SK-N-MC (cell line): ENCODE measurements around the gene MRM1.

Experiments used
- DNase-seq: peaks from one replicate; pipeline ENCODE4 v3.0.0-alpha.2; 2011; ENCODE audit warnings: low read depth, low spot score
- H3K27ac ChIP-seq: fragments of 200-600 bp; sonication (generic); 2 replicates; pipeline ENCODE4 v1.5.1; 2016; ENCODE audit warnings: mixed run types
- H3K36me3 ChIP-seq: fragments of 200-600 bp; sonication (generic); 2 replicates; pipeline ENCODE4 v1.6.1; 2017; ENCODE audit warnings: antibody characterized with exemption, low read length, mixed read lengths; ENCODE audit not compliant: insufficient read depth
- H3K4me3 ChIP-seq: fragments of 200-600 bp; sonication (generic); 2 replicates; pipeline ENCODE4 v1.5.1; 2016
- H3K9ac ChIP-seq: fragments of 200-600 bp; sonication (generic); 2 replicates; pipeline ENCODE4 v1.8.0; 2017; ENCODE audit warnings: mixed run types, mixed read lengths; ENCODE audit not compliant: insufficient read length
- H3K9me3 ChIP-seq: fragments of 200-600 bp; sonication (generic); 2 replicates; pipeline ENCODE4 v1.6.1; 2017; ENCODE audit warnings: low read depth, mild to moderate bottlenecking, antibody characterized with exemption, low read length, moderate library complexity, mixed read lengths
- EZH2 ChIP-seq: fragments of 200-600 bp; sonication (generic); IDR thresholded peaks from one replicate; pipeline ENCODE4 v1.6.1; 2017; ENCODE audit warnings: antibody characterized with exemption
- FOXP2 ChIP-seq: optimal IDR thresholded peaks from 2 replicates; pipeline ENCODE3; 2011; ENCODE audit warnings: mild to moderate bottlenecking, moderate library complexity; ENCODE audit not compliant: insufficient read depth; ENCODE audit errors: extremely low read length, control extremely low read depth
- POLR2AphosphoS5 ChIP-seq: IDR thresholded peaks from 2 replicates; pipeline ENCODE4 v1.6.1; 2012; ENCODE audit warnings: mild to moderate bottlenecking, low read depth, low read length, borderline replicate concordance

MRM1 gene

DNA sequence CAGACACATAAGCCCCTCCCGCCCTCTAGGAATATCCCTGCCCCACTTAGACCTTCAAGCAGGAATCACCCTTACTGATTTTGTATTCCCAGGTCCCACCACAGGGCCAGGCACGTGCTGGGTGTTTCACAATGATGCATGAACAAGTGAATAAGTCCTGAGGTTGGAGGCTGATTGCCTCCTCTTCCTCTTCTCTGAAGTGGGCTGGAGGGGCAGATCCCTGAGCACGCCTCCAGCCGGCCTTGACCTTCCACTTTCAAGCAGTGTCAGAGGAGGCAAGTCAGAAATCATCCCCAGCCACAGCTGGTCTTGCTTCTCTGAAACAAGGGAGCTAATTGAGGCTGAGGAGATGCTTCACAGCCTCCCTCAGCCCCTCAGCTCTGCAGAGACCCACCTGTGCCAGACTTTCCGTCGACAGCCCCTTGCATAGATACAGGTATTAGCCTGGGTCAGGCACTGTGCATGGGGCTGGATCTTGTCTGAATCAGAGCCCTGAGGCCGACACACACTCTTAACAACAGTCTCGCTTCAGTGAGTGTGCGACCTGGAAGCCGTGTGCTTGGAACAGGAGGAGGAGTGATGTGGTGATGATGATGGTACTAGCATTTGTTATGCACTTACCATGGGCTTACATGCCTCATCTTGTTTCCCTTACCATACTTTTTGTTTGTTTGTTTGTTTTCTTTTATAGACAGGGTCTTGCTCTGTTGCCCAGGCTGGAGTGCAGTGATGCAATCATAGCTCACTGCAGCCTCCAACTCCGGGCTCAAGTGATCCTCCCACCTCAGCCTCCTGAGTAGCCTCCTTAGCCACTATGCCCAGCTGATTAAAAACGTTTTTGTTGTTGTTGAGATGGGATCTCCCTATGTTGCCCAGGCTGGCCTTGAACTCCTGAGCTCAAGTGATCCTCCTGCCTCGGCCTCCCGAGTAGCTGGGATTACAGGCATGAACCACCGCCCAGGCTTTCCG lies 15.0 kb downstream of the MRM1 start:
- DNase-seq = no peak
- Histone ChIP-seq H3K9me3 (no peaks in the 10 kb centered on the region), H3K4me3 (no peak overlapping the region), H3K27ac (no peak overlapping the region), H3K36me3 (no peaks in the 10 kb centered on the region), H3K9ac (no peak overlapping the region)
- TF ChIP-seq POLR2AphosphoS5 = no peak
- no peak for TF ChIP-seq EZH2
- TF ChIP-seq FOXP2 = no peak

DNA sequence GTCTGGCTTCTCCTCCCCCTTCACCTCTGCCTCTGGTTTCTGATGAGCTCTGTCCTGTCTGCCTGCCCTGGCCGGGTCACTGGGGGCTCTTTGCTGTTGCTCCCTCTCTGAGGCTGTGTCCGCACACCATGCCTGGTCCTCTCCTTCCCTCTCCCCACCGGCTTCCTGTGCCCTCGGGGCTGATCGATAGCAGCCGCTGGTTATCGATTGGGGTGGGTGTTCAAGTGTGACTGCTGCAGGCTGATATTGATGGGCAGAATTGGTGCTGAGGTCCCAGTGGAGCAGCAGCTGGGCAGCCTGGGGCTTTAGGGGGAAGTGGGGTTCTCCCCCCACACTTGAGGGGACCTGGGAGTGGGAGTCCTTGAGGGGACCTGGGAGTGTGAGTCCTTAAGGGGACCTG lies 16.4 kb downstream of the MRM1 start:
- H3K36me3 ChIP-seq = no peaks in the 10 kb centered on the region
- H3K4me3 ChIP-seq = no peak overlapping the region
- H3K9me3 ChIP-seq = no peaks in the 10 kb centered on the region
- H3K9ac ChIP-seq = no peak overlapping the region
- H3K27ac ChIP-seq = no peak overlapping the region
- no peak for DNase-seq
- TF ChIP-seq FOXP2 (no peak), POLR2AphosphoS5 (no peak), EZH2 (no peak)

DNA sequence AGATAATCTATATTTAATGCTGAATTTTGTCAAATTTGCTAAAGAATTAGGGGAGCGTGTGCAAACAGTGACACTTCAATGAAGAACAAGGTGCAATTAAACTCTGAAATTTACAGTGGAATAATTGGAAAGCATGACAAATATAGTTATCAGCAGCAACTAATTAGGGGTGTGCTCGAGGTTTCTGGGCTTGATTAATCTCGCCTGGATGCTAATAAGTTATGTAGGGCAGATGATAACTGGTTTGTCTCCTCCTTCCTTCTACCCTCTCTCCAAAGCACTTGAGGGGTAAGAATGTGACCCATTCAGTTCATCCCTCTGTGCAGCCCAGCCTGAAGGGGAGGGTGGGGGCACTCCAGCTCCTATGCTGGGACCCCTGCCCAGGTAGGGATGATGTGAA lies 21.9 kb downstream of the MRM1 start:
- H3K9ac ChIP-seq = no peak overlapping the region
- H3K36me3 ChIP-seq = no peaks in the 10 kb centered on the region
- H3K27ac ChIP-seq = no peak overlapping the region
- TF ChIP-seq EZH2 (no peak), FOXP2 (no peak), POLR2AphosphoS5 (no peak)
- H3K4me3 ChIP-seq = no peak overlapping the region
- no peak for DNase-seq
- no peaks in the 10 kb centered on the region for H3K9me3 ChIP-seq

DNA sequence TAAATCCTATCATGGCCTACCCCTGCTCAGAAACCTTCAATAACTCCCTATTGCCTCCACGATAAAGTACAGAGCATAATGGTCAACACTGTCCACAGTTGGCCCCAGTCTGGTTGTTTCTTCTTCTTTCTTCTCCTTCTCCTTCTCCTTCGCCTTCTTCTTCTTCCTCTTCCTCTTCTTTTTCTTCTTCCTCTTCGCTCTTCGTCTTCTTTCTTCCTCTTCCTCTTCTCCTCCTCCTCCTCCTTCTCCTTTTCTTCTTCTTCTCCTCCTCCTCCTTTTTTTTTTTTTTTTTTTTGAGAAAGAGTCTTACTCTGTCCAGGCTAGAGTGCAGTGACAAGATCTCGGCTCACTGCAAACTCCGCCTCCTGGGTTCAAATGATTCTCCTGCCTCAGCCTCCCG lies 23.8 kb downstream of the MRM1 start:
- no peak overlapping the region for H3K27ac ChIP-seq
- H3K9ac ChIP-seq = no peak overlapping the region
- H3K36me3 ChIP-seq = no peaks in the 10 kb centered on the region
- no peaks in the 10 kb centered on the region for H3K9me3 ChIP-seq
- no peak overlapping the region for H3K4me3 ChIP-seq
- DNase-seq = no peak
- no peak for TF ChIP-seq FOXP2
- TF ChIP-seq POLR2AphosphoS5 = no peak
- TF ChIP-seq EZH2 = no peak

DNA sequence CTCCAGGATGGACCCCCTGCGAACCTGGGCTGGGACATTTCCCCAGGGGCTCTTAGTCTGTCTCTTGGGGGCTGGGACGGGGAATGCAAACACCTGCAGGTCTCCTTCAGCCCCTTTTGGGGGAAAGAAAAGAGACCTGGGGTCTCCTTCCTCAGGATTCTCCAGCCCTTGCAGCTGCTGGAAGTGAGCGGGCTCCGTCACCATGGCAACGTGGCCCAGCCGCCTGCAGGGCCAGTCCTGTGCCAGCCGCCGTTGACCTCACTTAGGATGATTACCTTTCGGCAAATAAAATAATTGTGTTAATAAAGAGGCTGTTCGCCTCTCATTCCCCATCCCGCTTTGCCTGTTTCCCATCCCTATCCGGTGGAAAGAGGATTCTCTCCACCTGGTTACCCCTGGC lies 25.7 kb downstream of the MRM1 start:
- Histone ChIP-seq H3K27ac (no peak overlapping the region), H3K4me3 (no peak overlapping the region), H3K9me3 (no peaks in the 10 kb centered on the region), H3K36me3 (no peaks in the 10 kb centered on the region), H3K9ac (no peak overlapping the region)
- no peak for DNase-seq
- TF ChIP-seq FOXP2 = no peak
- TF ChIP-seq POLR2AphosphoS5 = no peak

DNA sequence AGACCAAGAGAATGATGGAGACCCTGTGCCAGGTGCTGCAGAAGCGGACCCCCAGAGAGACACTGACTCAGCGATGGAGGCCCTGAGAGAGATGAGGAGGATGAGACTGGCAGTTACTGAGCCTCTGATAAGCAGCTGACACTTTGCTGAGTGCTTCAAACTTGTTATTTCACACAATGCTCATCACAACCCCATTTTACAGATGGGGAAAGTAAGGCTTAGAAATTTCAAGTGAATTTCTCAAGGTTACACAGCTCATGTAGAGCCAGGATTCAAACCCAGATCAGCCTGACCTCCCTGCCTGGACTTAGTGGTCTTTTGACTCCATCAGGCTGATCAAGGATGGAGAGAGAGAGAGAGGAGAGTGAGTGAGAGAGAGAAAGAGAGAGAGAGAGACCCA lies 27.2 kb downstream of the MRM1 start:
- TF ChIP-seq POLR2AphosphoS5 (no peak), EZH2 (no peak), FOXP2 (no peak)
- H3K9me3 ChIP-seq = no peaks in the 10 kb centered on the region
- no peak for DNase-seq
- H3K4me3 ChIP-seq = no peak overlapping the region
- no peak overlapping the region for H3K27ac ChIP-seq
- no peaks in the 10 kb centered on the region for H3K36me3 ChIP-seq
- H3K9ac ChIP-seq = no peak overlapping the region

DNA sequence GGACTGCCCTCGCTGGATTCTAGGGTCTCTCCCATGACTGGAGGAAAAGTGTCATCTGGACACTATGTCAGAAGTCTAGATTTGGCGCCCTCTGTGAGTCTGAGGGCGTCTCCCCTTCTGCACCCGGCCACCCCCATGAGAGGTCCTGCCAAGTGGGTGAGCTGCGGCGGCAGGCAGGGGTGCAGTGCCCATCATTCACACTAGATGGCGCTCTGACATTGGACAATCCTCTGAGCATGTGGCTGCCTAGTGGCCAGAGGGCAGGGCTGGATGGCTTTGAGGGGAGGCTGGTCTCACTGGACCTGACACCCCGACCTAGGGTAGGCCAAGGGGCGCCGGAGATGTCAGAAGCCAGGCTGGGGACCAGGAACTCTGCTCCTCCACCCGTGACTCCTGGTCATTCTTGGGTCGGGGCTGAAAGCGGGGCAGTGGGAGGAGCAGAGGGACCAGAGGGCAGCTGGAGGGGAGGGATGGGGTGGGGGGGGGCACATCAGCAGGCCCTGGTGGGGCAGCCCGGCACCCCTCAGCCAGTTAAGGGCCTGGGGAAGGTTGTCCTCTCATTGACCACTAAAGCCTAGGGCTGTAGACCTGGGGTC lies 28.0 kb downstream of the MRM1 start:
- H3K27ac ChIP-seq = no peak overlapping the region
- H3K9me3 ChIP-seq = no peaks in the 10 kb centered on the region
- DNase-seq = no peak
- no peaks in the 10 kb centered on the region for H3K36me3 ChIP-seq
- no peak overlapping the region for H3K4me3 ChIP-seq
- no peak overlapping the region for H3K9ac ChIP-seq
- no peak for TF ChIP-seq EZH2
- no peak for TF ChIP-seq POLR2AphosphoS5
- no peak for TF ChIP-seq FOXP2

DNA sequence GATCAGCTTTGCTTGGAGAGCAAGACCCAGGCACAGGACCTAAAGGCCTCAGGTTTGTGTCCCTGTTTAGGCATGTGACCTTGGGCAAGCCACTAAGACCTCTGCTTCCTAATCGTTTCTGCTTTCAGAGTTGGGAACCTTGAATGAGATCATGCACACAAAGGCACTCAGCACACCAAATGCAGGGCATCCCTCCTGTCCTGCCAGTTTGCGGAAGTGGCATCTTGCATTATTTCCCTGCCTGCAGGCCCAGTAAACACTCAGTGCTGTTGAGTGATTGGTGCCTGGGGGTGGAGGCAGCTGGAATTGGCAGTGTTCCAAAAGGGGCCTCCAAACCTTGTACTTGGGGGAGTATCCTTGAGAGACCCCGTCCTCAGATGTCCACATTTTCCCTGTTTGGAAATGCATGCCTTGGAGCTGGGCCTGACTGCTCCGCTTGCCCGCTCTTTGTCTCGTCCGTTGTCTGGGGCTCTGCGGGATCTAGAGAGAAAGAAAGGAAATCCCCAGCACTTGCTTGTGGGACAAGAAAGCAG lies 28.7 kb downstream of the MRM1 start:
- no peaks in the 10 kb centered on the region for H3K36me3 ChIP-seq
- no peak overlapping the region for H3K27ac ChIP-seq
- TF ChIP-seq FOXP2 = no peak
- TF ChIP-seq EZH2 = no peak
- no peak for TF ChIP-seq POLR2AphosphoS5
- H3K4me3 ChIP-seq = no peak overlapping the region
- no peak overlapping the region for H3K9ac ChIP-seq
- no peaks in the 10 kb centered on the region for H3K9me3 ChIP-seq
- no peak for DNase-seq

DNA sequence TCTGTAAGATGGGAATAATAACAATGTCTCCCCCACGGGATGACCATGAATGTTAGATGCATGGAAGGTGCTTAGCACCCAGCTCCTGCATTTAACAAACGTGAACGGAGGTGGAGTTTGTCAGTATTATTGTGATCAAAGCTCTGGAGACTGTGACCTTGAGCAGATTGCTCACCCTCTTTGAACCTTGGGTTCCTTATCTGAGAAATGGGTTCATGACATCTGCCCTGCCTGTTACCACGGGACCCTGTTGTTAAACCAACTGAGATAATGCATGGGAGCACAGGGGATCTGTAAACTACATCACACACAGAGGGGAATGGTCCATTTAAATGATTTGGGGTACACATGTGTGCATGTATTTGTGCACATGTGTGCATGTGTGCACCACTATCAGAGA lies 29.6 kb downstream of the MRM1 start:
- TF ChIP-seq EZH2 (no peak), POLR2AphosphoS5 (no peak), FOXP2 (no peak)
- H3K9ac ChIP-seq = no peak overlapping the region
- no peak overlapping the region for H3K4me3 ChIP-seq
- no peaks in the 10 kb centered on the region for H3K9me3 ChIP-seq
- no peak for DNase-seq
- no peak overlapping the region for H3K27ac ChIP-seq
- H3K36me3 ChIP-seq = no peaks in the 10 kb centered on the region
